Measurements from ENCODE around the gene IQSEC1.

Gene IQSEC1

DNA sequence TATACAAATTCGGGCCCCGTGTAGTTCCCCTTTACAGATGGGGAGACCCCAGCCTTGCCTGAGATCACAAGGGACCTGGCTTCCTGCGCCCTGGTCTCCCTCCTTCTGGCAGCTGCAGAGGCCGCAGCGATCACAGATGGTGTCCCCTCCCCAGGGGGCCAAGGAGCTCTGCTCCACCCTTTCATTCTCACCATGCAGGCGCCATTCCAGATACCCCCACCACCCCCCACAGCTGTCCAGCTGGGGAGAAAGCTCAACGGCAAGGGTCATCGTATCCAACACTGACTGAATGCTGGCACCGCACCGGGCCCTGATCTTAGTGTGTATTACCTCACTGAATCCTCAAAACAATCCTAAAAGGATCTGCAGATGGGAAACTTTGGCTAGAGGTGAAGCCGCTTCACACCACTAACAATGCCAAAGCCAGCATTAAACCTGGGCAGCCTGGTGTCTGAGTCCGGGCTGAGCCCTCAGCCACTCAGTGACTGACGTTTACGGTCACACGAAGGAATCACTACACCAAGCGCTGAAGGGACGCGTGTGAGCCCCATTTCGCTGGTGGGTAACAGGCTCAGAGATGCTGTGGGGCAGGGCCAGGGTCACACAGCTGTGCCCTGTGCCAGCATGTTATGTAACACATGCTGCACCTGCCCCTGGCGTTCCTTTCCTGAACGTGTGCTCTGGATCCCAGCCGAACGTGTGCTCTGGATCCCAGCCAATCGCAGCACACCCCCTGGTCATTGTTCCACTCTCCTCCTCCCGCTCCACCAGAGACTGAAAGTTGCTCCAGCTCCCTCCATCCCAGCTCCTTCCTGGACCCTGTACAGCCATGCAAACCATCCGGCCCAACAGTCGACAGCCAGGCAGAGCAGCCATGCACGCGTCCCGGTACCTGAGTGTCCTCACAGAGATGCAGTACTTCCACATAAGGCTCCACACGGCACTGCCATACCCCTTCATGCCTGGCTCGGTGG, 51.8 kb downstream of the IQSEC1 start:
- H4K91ac ChIP-seq (ENCODE audit: low read length): peak overlapping the region; percentile 67
- H3K79me1 ChIP-seq (replicated peaks; ENCODE audit: low read length, poor library complexity, severe bottlenecking): peaks cover 11% of the 10 kb centered on the region
- H3K9me3 ChIP-seq (ENCODE audit: control insufficient read depth, low read length): no peaks in the 10 kb centered on the region
- peaks cover 0 to 2% of the 10 kb centered on the region in 2 experiments for H3K27me3 ChIP-seq (ENCODE audit: control insufficient read depth in 1 of 2, insufficient read depth in 1 of 2, low read length in 2 of 2)
- no peak for DNase-seq
- peaks cover 72% of the 10 kb centered on the region for H3K4me1 ChIP-seq (ENCODE audit: control insufficient read depth, insufficient read depth, low read depth, low read length)
- H3K4me2 ChIP-seq (ENCODE audit: low read length, poor library complexity, severe bottlenecking): peak overlapping the region; percentile 36
- no peak overlapping the region for H2AFZ ChIP-seq (ENCODE audit: low read depth, low read length)
- H3K27ac ChIP-seq (ENCODE audit: low read length, poor library complexity, severe bottlenecking): peak overlapping the region; percentile 29
- 86% methylated on average over 32 of the region's 32 CpGs for WGBS
- peak overlapping the region; percentile 57 to 69 for H3K18ac ChIP-seq (ENCODE audit: low read depth in 1 of 2, low read length in 2 of 2)
- H2BK5ac ChIP-seq (ENCODE audit: low read depth, low read length, poor library complexity, severe bottlenecking): no peak overlapping the region
- no peak overlapping the region for H2BK120ac ChIP-seq (ENCODE audit: low read depth, low read length)
- peak overlapping the region; percentile 64 for H4K8ac ChIP-seq (ENCODE audit: low read length)
- no peaks in the 10 kb centered on the region for H3K36me3 ChIP-seq (ENCODE audit: control insufficient read depth in 1 of 2, insufficient read depth in 2 of 2, low read depth in 1 of 2, low read length in 2 of 2)
- peak overlapping the region; percentile 24 for H2AK5ac ChIP-seq (ENCODE audit: low read length, severe bottlenecking)
- H2BK12ac ChIP-seq (ENCODE audit: low read length in 2 of 2): peak overlapping the region; percentile 4 to 81
- no peak overlapping the region for H3K23ac ChIP-seq (ENCODE audit: low read length in 2 of 2)
- peak overlapping the region; percentile 31 for H2BK15ac ChIP-seq (ENCODE audit: low read depth, poor library complexity, severe bottlenecking)
- H3K4me3 ChIP-seq (ENCODE audit: insufficient read depth in 1 of 2, low read depth in 1 of 2, low read length in 2 of 2): peak overlapping the region in 1 of 2 experiments; percentile 64
- H3K4ac ChIP-seq (ENCODE audit: low read depth in 1 of 2, low read length in 2 of 2): peak overlapping the region; percentile 32 to 39
- peak overlapping the region in 1 of 2 experiments; percentile 19 for H3K14ac ChIP-seq (ENCODE audit: low read length in 2 of 2)
- peak overlapping the region; percentile 61 for H3K9ac ChIP-seq (ENCODE audit: low read length)

DNA sequence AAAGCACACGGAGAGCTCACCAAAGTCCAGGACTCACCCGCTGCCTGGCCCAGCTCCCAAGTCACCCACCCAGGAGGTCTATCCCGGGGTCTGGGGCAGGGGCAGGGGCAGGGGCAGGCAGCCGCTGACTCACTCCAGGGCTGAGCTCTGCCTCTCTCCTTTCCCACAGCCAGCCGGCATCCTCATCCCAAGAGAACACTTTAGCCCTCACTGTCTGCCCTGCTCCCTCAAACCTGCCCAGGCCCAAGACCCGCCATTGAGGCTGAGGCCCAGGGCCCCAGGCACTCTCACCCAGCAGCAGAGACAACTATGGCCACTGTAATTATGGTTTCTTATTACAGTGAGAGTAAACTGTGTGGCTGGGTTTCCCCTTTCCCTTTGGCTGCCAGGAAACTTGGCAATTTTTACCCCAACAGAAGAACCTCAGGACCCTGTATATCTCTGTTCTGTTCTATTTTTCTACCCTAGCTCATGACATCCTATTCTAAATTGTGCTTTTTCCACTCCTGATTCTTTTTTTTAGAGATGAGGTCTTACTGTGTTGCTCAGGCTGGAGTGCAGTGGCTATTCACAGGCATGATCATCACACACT, 53.0 kb downstream of the IQSEC1 start:
- Histone ChIP-seq H2AFZ (ENCODE audit: low read depth, low read length) (no peak overlapping the region), H3K79me1 (replicated peaks; ENCODE audit: low read length, poor library complexity, severe bottlenecking) (peaks cover 17% of the 10 kb centered on the region), H3K4me1 (ENCODE audit: control insufficient read depth, insufficient read depth, low read depth, low read length) (peaks cover 77% of the 10 kb centered on the region), H3K4me2 (ENCODE audit: low read length, poor library complexity, severe bottlenecking) (no peak overlapping the region), H3K4me3 (ENCODE audit: insufficient read depth in 1 of 2, low read depth in 1 of 2, low read length in 2 of 2) (no peak overlapping the region), H3K14ac (ENCODE audit: low read length in 2 of 2) (no peak overlapping the region), H2AK5ac (ENCODE audit: low read length, severe bottlenecking) (peak overlapping the region; percentile 72), H3K27me3 (ENCODE audit: control insufficient read depth in 1 of 2, insufficient read depth in 1 of 2, low read length in 2 of 2) (peaks cover 0 to 3% of the 10 kb centered on the region in 2 experiments), H3K9ac (ENCODE audit: low read length) (no peak overlapping the region), H2BK5ac (ENCODE audit: low read depth, low read length, poor library complexity, severe bottlenecking) (no peak overlapping the region), H2BK120ac (ENCODE audit: low read depth, low read length) (no peak overlapping the region), H2BK15ac (ENCODE audit: low read depth, poor library complexity, severe bottlenecking) (no peak overlapping the region), H2BK12ac (ENCODE audit: low read length in 2 of 2) (peak overlapping the region; percentile 60 to 95), H3K36me3 (ENCODE audit: control insufficient read depth in 1 of 2, insufficient read depth in 2 of 2, low read depth in 1 of 2, low read length in 2 of 2) (peaks cover 0 to 2% of the 10 kb centered on the region in 2 experiments), H3K4ac (ENCODE audit: low read depth in 1 of 2, low read length in 2 of 2) (peak overlapping the region; percentile 76 to 80), H3K18ac (ENCODE audit: low read depth in 1 of 2, low read length in 2 of 2) (peak overlapping the region; percentile 54 to 86), H3K9me3 (ENCODE audit: control insufficient read depth, low read length) (no peaks in the 10 kb centered on the region), H3K27ac (ENCODE audit: low read length, poor library complexity, severe bottlenecking) (peak overlapping the region; percentile 49), H4K91ac (ENCODE audit: low read length) (peak overlapping the region; percentile 85), H3K23ac (ENCODE audit: low read length in 2 of 2) (no peak overlapping the region), H4K8ac (ENCODE audit: low read length) (no peak overlapping the region)
- 58% methylated on average over 5 of the region's 6 CpGs for WGBS
- no peak for DNase-seq

GRCh38 chr3:13019243-13020095, 53.8 kb downstream of the IQSEC1 start:
- Histone ChIP-seq H3K4me2 (ENCODE audit: low read length, poor library complexity, severe bottlenecking) (peak overlapping the region; percentile 50), H2AK5ac (ENCODE audit: low read length, severe bottlenecking) (peak overlapping the region; percentile 72), H3K36me3 (ENCODE audit: control insufficient read depth in 1 of 2, insufficient read depth in 2 of 2, low read depth in 1 of 2, low read length in 2 of 2) (peaks cover 0 to 6% of the 10 kb centered on the region in 2 experiments), H2BK5ac (ENCODE audit: low read depth, low read length, poor library complexity, severe bottlenecking) (no peak overlapping the region), H3K4me1 (ENCODE audit: control insufficient read depth, insufficient read depth, low read depth, low read length) (peaks cover 73% of the 10 kb centered on the region), H4K8ac (ENCODE audit: low read length) (peak overlapping the region; percentile 70), H2BK15ac (ENCODE audit: low read depth, poor library complexity, severe bottlenecking) (peak overlapping the region; percentile 85), H3K27me3 (ENCODE audit: control insufficient read depth in 1 of 2, insufficient read depth in 1 of 2, low read length in 2 of 2) (peaks cover 0 to 3% of the 10 kb centered on the region in 2 experiments), H3K9me3 (ENCODE audit: control insufficient read depth, low read length) (no peaks in the 10 kb centered on the region), H2BK120ac (ENCODE audit: low read depth, low read length) (peak overlapping the region; percentile 64), H3K4me3 (ENCODE audit: insufficient read depth in 1 of 2, low read depth in 1 of 2, low read length in 2 of 2) (peak overlapping the region; percentile 41 to 58), H3K27ac (ENCODE audit: low read length, poor library complexity, severe bottlenecking) (peak overlapping the region; percentile 49), H3K18ac (ENCODE audit: low read depth in 1 of 2, low read length in 2 of 2) (peak overlapping the region; percentile 68 to 86), H3K14ac (ENCODE audit: low read length in 2 of 2) (peak overlapping the region in 1 of 2 experiments; percentile 91), H3K79me1 (replicated peaks; ENCODE audit: low read length, poor library complexity, severe bottlenecking) (peaks cover 22% of the 10 kb centered on the region), H3K9ac (ENCODE audit: low read length) (peak overlapping the region; percentile 44), H2AFZ (ENCODE audit: low read depth, low read length) (peak overlapping the region; percentile 19), H3K23ac (ENCODE audit: low read length in 2 of 2) (no peak overlapping the region), H4K91ac (ENCODE audit: low read length) (peak overlapping the region; percentile 85), H3K4ac (ENCODE audit: low read depth in 1 of 2, low read length in 2 of 2) (peak overlapping the region; percentile 62 to 81), H2BK12ac (ENCODE audit: low read length in 2 of 2) (peak overlapping the region; percentile 60 to 97)
- 40% methylated on average over 28 of the region's 30 CpGs for WGBS
- DNase-seq: peak; percentile 90

Measured in mesenchymal stem cell (in vitro differentiated cells and primary cell).